C1 segment of cervical spinal cord (tissue), 14 donors: ENCODE data around the gene KCNJ12.
"Not testable (repeated sequence)": the region's sequence is repeated elsewhere in the genome, so short reads cannot be mapped to it uniquely, and the experiment has no call there.

ENCODE experiments used
- DNase-seq, 14 donors: peaks; one replicate each; lab custom pipeline; 2025; lab: John Stamatoyannopoulos, UW

Gene KCNJ12

DNA sequence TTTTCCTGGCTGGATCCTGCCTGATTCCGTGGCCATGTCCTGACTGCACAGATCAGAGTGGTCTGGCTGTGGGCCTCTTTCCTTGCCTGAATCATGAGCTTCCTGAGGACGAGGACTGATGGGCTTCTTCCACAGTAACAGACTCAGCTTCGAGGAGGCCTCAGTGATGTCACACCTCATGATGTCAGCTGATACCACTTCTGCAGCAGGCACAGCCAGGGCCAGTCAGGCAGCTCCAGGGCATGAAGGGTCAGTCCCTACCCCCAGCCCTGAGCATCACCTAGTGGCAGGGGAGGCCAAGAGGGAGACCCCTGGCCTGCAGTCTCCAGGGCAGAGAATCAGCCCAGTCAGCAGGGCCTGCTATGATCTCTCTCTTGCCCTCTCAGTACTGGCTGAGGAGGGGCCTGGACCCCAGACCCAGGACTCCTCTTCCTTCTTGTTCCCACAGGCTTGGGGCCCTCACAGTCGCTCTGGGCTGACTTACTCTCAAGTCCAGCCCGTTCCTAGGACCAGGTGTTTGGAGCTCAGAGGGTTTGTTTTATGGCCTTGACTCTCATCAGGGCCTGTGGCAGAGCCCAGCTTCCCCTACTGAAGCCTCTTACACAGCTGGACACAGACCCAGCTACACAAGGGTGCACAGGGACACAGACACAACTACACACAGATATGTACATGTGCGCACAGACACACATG is 26.7 kb upstream of the KCNJ12 start:
- not testable (repeated sequence) for DNase-seq

DNA sequence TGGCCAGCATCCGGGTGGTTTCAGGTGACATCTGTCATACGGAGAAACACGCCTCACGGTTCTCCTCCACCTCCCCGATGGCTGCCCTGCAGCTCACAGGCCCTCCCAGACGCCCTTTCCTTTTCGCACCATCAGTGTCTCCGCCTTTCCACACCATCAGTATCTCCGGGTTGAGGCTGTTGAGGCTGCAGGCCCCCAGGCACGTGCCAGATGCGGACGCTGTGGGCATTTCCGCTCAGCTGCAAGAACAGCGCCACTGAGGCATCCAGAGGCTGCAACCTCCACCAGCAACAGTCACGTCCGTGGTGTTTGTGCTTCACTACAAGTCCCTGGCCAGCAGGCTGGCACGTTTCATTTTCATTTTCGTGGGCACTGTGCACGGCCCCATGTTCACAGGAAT is 25.7 kb upstream of the KCNJ12 start:
- not testable (repeated sequence) for DNase-seq

DNA sequence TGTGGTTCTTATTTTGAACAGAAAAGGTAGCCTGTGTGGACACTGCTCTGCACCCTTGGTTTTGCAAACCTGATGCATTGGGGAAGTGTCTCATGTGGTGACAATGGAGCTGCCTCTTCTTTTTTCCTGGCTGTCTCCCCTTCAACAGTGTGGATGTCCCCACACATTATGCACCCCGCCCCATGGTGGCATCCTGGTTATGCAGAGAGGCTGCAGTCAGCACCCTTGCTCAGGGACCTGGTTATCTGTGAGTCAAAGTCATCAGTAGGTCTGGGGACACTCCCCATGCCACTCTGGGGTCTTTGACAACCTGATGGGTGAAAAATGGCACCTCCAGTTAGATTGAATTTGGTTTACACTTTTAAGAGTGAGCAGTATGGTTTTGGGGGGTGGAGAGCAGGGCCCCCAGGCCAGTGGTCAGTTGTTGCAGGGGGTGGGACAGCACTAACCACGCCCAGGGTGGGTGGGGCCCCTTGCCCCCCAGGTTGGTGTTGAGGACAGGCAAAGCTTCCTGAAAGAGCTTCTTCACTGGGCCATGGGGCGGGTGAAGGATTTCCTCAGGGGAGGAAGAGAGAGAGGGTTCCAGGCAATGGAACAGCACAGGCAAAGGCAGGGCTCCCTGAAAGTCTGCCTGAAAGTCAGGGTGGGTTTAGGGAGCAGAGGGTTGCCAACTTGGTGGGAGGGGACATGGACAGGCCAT is 24.6 kb upstream of the KCNJ12 start:
- DNase-seq: no peak

DNA sequence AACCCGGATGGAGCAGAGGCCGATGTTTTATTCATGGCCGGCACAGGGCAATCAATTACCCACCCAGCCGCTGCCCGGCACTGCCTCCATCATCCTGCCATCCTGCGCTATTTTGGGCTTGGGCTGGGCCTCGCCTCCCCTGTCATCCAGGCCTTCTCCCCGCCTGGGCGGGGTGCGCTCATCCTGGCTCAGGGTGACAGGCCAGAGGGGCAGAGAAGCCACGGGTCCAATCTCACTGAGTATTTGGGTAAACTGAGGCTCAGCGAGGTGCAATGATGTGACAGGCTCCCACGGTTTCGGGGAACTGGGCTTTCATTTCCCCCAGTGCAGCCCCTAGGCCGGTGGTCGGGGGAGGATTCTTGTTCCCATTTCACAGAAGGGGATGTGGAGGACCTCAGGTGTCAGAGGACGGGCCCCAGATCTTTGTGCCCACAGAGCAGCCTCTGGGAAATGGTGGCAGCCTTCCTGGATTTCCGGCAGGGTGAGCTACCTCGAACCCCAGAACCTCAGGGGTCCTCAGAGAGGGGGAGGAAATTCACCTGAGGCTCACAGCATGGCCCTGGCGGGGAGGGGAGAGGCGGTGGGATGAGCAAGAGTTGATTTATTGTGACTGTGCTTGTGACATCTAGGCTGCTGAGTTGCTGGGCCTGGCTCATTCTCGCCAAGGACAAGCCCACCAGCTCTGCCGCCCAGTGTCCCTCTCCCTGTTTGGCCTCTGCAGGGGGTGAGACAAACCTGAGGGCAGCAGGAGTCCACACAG is 23.8 kb upstream of the KCNJ12 start:
- no peak for DNase-seq

DNA sequence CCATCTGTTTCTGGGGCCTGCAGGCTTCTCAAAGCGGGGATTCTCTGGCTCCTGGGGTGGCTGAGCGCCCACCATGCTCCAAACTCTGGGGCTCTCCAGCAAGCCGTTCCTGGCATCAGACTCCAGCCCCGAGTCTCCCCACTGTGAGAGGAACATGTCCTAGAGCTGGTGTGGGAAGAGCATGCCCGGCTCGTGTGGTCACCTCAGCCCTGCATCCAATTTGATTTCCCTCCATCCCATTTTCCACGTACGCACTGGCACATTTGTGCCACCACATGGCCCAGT is 23.2 kb upstream of the KCNJ12 start:
- DNase-seq: no peak

DNA sequence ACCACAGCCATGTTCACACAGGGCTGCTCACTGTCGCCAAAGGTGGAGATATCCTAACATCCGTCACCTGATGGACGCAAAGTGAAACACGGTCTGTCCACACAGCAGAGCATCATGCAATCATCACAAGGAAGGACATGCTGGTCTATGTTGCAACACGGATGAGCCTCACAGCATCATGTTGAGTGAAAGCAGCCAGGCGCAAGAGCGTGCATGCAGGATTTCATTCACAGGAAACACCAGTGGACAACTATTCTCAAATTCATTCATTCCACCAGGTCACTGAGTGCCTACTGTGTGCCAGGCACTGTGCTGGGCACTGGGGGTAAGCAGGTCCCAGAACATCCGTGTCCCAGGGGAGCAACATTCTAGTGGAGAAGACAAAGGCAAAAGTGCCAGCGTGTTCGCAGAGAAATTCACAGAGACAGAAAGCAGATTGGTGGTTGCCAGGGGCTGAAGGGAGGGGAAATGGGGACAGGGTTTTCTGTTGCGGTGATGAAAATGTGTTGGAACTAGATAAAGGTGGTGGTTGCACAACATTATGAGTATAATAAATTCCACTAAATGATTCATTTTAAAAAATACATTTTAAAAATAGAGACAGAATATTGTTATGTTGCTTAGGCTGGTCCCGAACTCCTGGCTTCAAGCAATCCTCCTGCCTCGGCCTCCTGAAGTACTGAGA is 22.7 kb upstream of the KCNJ12 start:
- DNase-seq: no peak

DNA sequence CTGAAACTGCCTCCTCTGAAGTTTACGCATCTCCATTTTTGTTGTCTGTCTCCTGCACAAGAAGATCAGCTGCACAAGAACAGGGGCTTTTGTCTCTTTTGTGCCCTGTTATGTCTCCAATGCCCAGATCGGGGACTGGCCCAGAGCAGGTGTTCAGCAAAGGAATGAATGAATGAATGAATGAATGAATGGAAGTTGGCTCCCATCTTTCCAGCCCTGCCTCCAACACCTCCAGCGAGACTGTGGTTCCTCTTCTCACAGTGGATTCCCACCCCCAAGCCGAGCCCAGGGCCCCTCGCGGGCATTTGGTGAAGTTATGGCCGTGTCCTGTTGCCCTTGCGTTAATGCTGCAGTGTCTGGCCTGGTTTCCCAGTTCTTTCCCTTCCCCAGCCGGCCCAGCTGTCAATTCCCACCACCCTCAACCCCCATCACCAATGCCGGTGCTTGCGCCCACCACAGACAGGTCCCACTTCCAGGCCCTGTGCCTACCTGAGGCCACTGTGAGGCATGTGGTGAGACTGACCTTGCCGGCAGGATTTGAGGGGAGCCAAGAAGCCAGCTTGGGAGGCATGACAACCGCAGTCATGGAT is 21.3 kb upstream of the KCNJ12 start:
- DNase-seq: no peak

DNA sequence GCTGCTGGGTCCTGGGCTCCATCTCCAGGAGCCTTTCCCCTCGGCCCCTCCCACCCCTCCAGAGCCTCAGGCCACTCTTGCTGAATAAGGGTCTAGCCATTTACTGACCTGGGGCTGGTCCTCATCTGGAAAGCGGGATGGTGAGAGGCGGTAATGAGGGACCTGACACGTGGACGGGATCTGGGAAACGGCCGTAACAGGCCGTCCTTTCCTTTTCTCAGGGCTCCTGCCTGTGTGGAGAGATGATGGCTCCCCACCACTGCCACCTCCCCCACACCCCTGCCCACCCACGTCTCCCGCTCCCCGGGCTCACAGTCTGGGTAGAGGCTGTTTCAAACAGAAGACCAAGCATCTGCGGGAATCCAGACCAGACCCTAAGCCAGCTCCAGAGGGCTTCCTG is 20.6 kb upstream of the KCNJ12 start:
- no peak for DNase-seq

DNA sequence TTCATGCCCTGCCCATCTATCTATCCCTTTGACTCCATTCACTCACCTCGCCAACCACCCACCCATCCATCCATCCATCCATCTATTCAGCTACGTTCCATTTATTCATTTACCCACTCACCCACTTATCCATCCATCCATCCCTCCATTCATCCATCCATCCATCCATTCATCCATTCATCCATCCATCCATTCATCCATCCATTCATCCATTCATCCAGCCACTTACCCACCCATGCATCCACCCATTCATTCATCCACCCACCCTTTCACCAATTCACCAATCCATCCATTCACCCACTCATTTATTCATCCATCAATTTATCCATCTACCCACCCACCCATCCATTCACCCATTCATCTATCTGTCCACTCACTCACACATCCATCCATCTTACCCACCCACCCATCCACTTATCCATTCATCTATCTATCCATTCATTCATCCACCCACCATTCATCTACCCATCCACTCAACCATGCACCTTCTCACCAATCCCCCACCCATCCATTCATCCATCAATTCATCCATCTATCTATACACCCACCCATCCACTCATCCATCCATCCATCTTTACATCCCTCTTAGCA is 19.5 kb upstream of the KCNJ12 start:
- DNase-seq: no peak

DNA sequence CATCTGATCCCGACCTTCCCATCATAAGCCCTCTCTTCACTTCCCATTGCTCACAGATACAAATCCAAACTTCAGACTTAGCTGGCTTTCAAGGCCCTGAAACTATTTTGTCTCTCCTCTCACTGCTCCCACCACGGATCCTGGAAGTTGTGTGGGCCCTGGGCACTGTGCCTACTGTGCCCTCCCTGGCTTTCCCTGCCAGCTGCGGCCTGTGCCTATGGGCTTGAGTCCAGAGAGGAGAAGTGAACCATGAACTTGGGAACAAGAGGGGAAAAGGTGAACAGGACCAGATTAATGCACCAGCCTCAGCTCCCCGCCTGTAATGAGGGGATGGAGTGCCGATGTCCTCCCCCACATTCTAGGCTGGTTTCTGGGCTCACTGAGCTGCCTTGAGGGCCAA is 18.9 kb upstream of the KCNJ12 start:
- DNase-seq: no peak

DNA sequence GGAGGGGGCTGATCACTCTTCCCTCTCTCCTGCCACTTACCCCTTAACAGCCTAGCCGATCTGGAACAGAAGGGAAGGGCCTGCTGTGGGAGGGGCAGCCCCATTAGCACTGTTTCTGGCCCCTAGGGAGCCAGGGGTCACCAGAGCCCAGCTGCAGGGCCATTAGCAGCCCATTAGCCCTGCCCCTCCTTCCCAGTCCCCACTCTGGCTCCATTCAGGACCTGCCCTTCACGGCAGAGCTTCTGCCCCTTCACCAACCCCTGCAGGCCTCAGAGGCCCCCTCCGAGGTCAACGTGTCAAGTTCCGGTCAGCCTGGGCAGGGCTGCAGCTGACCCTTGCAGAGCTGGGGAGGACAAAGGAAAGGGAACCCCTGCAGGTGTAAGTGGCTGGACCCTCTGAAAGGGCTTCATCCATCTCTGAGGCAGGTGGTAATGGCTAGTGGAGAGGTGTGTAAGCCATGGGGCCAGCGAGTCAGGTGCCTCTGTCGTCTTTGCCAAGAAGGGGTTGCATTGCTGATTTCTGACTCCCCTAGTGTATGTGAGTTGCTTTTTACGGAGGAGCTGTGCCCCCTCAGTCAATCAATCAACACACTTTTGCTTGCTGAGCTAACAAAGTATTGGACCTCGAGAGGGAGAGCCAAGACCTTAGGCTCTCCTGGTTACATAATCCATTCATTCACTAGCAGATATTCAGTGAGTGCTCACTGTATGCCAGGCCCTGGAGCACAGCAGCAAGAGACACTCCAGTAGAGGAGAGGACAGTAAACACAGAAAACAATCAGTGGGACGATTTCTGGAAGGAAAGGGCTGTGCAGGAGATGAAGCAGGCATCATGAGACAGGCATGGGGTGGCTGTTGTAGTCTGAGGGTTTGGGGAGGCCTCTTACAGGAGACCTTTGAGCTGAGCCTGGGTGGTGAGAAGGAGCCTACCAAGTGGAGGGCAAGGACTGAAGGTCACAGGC is 18.2 kb upstream of the KCNJ12 start:
- DNase-seq: no peak

DNA sequence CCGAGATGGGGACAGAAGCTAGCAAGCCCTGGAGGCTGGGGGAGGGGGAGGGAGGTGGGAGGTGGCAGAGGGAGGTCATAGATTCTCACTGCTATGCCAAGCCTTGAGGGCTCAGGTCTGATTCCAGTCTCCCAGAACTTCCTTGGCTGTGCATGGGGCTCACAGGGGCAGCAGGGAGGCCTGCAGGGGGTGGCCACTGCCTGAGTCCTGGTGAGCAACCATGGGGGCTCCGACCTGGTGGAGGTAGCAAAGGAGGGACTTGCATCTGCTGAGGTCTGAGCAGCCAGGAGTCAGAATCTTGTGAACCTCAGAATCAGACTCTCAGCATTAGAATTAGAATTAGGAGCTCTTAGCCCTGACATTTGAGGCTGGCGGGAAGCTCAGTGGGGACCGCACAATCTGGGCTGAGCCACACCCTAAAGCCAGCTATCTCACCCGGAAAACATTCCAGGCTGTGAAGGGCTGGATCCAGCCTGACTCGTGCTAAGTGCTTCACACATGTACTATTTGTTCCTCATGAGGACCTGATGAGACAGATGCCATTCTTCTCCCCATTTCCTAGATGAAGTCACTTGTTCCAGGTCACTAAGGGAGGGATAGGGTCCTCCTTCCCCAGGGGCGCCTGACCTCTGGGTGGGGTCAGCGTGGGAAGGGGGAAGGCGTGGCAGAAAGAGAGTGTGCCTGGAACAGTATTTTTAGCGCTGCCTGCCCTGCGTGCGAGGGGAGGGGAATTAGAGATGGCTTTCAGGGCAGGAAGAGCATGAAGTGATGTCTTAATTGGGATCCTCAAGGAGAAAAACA is 17.3 kb upstream of the KCNJ12 start:
- DNase-seq: no peak

DNA sequence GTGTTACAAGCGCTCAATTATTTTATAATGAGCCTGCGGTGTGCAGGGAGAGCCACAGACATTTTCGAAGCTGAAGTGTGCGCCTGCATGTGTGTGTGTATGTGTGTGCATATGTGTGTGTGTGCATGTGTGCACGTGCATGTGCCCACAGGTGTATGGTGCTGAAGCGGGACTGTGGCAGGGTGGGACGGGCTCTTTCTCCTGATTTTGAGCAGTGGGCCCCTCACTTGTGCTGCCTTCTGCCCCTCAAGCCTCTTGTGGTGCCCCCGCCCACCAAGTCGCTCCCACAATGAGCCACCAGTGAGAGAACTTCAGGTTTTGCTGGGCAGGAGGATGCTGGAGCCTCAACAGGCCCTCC is 16.7 kb upstream of the KCNJ12 start:
- DNase-seq: no peak

DNA sequence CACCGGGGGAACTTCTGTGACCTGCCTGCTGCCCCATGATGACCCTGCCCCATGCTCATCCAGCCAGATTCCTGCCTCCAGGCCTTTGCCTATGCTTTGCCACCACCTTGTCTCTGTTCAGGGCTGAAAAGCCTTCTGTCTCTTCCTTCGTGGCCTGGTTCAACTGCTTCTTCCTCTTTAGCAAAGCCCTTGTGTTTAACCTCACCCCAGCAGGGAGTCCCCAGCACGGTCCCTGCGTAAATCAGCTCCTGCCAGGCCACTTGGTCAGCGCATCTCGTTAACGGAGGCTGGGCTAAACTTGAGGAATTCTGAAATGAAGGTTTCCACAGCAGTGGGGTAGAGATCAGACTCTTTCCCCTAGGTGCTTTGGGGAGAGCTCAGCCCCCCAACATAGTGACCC is 16.1 kb upstream of the KCNJ12 start:
- DNase-seq: no peak

DNA sequence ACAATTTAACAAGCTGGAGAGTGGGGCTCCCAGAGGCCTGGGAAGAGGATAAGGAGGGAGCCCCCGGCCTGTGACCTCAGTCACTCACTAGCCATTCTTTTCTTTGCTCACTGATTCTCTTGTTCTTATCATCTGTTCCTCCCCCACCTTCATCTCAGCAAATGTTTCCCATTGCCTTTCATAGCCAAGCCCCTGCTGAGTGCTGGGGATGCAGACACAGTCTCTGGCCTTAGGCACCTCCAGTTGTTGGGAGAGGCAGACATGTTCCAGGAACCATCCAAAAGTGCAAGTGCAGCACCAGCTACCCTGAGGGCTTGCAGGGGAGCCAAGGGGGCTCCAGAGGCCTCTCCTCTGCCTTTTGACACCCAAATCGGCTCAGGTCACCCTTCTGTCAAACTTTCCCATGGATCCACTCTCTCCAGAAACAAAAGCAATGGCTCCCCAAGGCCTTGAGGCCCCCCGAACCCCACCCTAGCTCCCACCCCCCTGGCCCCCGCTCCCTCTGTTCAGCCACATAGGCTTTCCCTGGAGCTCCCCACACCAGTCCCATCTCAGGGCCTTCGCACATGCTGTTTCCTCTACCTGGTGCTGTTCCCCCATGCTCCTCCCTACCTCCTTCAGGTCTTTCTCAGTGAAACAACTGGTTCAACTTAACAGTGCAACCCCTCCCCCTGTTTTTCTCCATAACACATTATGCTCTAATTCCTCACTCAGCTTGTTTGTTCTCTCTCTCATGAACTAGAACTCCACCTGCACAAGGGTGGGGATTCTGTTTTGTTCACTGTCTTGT is 14.9 kb upstream of the KCNJ12 start:
- no peak for DNase-seq

DNA sequence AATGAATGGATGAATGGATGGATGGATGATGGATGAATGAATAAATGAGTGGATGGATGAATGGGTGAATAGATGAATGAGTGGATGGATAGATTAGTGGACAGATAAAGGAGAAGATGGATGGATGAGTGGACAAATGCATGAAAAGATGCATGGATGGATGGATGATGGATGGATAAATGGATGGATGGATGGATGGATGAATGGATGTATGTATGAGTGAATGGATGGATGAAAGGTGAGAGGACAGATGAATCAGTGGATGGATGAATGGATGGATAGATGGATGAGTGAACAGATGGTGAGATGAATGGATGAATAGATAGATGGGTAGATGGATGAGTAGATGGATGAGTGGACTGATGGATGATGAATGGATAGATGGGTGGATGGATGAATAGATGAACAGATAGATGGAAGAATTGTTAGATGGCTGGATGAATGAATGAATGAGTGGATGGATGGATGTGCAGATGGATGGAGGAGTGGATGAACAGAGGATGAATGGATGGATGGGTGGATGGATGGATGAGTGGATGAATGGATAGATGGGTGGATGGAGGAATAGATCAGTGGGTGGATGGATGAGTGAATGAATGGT is 13.7 kb upstream of the KCNJ12 start:
- no peak for DNase-seq

DNA sequence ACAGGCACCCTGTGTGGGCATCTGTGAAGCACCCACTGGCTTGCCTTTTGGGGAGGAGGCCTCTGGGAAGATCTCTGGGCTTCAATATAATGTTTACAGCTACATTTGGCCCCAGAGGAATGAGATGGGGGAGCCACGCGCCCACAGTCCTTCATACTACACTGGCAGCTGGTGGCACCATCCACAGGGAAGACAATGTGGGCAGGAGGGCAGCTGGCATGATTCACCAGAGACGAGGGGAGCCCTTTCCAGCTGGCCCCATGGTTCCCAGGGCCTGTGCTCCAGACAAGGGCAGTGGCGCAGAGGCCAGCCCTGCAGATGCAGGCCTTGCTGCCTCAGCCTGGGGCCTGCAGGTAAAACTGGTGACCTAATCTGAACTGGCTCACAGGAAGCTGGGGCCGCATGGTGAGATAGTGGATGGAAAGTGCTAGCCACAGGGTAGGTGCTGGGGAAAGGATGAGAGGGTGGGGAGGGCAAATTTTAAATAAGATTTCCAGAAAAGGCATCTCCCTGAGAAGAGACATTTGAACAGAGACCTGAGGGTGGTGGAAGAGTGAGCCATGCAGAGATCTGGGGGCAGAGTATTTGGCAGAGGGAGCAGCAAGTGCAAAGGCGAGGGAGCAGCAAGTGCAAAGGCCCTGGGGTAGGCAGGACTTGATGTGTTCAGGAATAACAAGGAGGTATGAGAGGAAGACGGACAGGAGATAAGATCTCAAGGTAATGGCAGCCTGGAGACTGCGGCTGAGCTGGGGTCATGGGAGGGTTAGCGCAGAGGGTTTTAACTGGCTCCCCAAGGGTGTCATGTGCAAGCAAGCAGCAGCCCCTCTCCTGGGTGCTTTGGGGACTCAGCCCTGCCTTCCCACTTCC is 12.1 kb upstream of the KCNJ12 start:
- no peak for DNase-seq

DNA sequence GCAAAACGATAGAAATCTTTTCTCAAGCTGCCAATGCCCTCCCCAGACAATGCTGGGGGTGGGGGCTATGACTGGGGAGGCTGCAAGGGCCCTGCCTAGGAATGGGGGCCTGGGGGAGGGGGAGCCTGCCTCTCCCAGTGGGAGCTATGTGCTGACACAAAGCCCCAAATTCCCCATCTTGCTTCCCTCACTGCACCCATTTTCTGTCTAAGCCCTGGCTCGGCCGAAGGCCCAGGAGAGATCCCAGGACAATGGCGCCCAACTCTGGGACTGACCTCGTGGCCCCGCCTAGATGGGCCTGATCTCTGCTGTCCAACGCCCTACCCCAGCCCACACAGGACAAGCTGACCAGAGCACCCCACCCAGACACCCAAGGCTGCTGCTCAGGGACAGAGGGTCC is 11.1 kb upstream of the KCNJ12 start:
- no peak for DNase-seq
